ENCODE data around the gene F2. TPM values are rescaled to one million over a fixed set of nuclear protein-coding genes. Genes with fewer than 3 reads are reported as not detected.
"Not testable (repeated sequence)": the region's sequence is repeated elsewhere in the genome, so short reads cannot be mapped to it uniquely, and the experiment has no call there.

The F2 gene
- total RNA-seq = 1 to 10 TPM in 1 of 2 donors, under 1 TPM in 1; 0.89 to 1.5 TPM
- polyA plus RNA-seq (2013, experiment 1 of 2) = 0.93 TPM
- 0.62 TPM for polyA plus RNA-seq (2013, experiment 2 of 2)
- long read RNA-seq, experiment 1, partial matches to known transcripts = 0 of 1 reads
- long read RNA-seq, experiment 1, other reads (novel, unspliced or antisense) = 1 of 1 reads
- long read RNA-seq, experiment 2, partial matches to known transcripts = 1 of 1 reads
- long read RNA-seq, experiment 2, other reads (novel, unspliced or antisense) = 0 of 1 reads
- long read RNA-seq, experiment 3, transcript F2-201 (14 exons, 2,023 nt) = major isoform, 5 of 6 reads
- long read RNA-seq, experiment 3, partial matches to known transcripts = 1 of 6 reads
- long read RNA-seq, experiment 3, other reads (novel, unspliced or antisense) = 0 of 6 reads
- long read RNA-seq, experiment 4, partial matches to known transcripts = 0 of 2 reads
- long read RNA-seq, experiment 4, other reads (novel, unspliced or antisense) = 2 of 2 reads

DNA sequence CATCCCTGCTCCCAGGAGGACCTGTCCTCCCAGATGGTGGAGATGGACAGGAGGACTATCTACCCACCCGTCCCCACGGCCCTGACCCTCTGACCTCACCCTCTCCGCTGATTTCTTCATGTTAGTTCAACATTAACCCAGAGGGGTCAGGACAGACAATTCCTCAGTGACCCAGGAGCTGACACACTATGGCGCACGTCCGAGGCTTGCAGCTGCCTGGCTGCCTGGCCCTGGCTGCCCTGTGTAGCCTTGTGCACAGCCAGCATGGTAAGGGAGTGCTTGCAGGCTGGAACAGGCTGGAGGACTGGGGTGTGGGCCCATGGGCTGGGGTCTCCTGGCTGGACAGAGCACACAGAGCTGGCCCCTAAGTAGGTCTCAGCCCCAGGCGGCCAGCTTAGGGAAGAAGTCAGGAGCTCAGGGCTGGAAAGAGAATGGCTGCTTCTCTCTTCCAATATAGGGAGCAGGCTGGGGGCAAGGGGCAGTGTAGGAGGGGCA lies at the start of gene F2:
TSS of gene F2 (plus strand) at position 166 of the 495 bp plus-strand sequence. CDS start at position 189, 23 bp downstream.
- Mint-ChIP-seq H3K36me3 (ENCODE audit: low read depth) (no peaks in the 10 kb centered on the region), H3K9me3 (no peaks in the 10 kb centered on the region), H3K4me1 (peaks cover 15% of the 10 kb centered on the region), H3K27me3 (ENCODE audit: insufficient read depth) (no peaks in the 10 kb centered on the region), H3K4me3 (no peak within 1 kb of the TSS), H3K27ac (no peak within 1 kb of the TSS)
- DNase-seq = no peak
- WGBS, 2 experiments (ENCODE audit: insufficient coverage in 1 of 2, insufficient read length in 1 of 2) = 91 to 100% methylated on average over 2 to 7 of the region's 7 CpGs
- Histone ChIP-seq H3K4me1 (ENCODE audit: control insufficient read depth, insufficient read depth, low read length) (no peaks in the 10 kb centered on the region), H3K27ac (ENCODE audit: low read depth, low read length) (peak within 1 kb of the TSS; percentile 22), H3K4me3 (ENCODE audit: low read length) (no peak within 1 kb of the TSS), H3K9ac (ENCODE audit: extremely low read depth, low read length, poor library complexity, severe bottlenecking) (no peak within 1 kb of the TSS), H3K27me3 (ENCODE audit: control insufficient read depth, insufficient read depth, low read length, poor library complexity, severe bottlenecking) (no peaks in the 10 kb centered on the region), H3K9me3 (ENCODE audit: control insufficient read depth, low read length) (no peaks in the 10 kb centered on the region), H3K36me3 (ENCODE audit: control insufficient read depth, insufficient read depth, low read length) (no peaks in the 10 kb centered on the region)
- TF ChIP-seq, protein P1, sequence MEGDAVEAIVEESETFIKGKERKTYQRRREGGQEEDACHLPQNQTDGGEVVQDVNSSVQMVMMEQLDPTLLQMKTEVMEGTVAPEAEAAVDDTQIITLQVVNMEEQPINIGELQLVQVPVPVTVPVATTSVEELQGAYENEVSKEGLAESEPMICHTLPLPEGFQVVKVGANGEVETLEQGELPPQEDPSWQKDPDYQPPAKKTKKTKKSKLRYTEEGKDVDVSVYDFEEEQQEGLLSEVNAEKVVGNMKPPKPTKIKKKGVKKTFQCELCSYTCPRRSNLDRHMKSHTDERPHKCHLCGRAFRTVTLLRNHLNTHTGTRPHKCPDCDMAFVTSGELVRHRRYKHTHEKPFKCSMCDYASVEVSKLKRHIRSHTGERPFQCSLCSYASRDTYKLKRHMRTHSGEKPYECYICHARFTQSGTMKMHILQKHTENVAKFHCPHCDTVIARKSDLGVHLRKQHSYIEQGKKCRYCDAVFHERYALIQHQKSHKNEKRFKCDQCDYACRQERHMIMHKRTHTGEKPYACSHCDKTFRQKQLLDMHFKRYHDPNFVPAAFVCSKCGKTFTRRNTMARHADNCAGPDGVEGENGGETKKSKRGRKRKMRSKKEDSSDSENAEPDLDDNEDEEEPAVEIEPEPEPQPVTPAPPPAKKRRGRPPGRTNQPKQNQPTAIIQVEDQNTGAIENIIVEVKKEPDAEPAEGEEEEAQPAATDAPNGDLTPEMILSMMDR (conservative IDR thresholded peaks at IDR 0.05) = no peak

DNA sequence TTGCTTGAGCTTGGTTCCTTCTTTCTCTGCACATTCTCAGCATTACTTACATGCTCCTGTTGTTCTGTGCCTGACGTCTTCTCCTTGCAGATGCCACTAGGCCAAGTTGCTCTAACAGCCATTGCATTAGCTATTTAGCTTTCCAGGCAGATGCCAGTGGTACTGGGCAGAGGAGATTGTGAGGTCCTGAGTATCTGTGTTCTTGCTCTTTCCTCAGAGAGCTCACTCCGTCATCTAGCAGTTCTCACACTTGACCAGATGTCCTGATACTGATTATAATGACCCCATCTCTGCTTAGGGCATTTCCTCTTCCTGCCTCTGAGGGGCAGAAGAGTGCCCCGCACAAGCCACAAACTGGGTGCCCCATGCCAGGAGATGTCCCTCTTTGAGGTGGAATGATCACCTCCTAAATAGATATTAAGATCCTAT lies 49.3 kb upstream of the F2 start:
- Mint-ChIP-seq H3K4me1 (peaks cover 11% of the 10 kb centered on the region), H3K4me3 (no peak overlapping the region), H3K27me3 (ENCODE audit: insufficient read depth) (no peaks in the 10 kb centered on the region), H3K36me3 (ENCODE audit: low read depth) (peaks cover 72% of the 10 kb centered on the region), H3K9me3 (no peaks in the 10 kb centered on the region), H3K27ac (no peak overlapping the region)
- DNase-seq = peak; percentile 62
- peaks cover 12% of the 10 kb centered on the region for H3K4me1 ChIP-seq (ENCODE audit: control insufficient read depth, insufficient read depth, low read length)
- no peak overlapping the region for H3K4me3 ChIP-seq (ENCODE audit: low read length)
- H3K27ac ChIP-seq (ENCODE audit: low read depth, low read length) = no peak overlapping the region
- H3K36me3 ChIP-seq (ENCODE audit: control insufficient read depth, insufficient read depth, low read length) = peaks cover 82% of the 10 kb centered on the region
- TF ChIP-seq, protein P1 (conservative IDR thresholded peaks at IDR 0.05) = peak; percentile 72
- no peaks in the 10 kb centered on the region for H3K9me3 ChIP-seq (ENCODE audit: control insufficient read depth, low read length)
- H3K27me3 ChIP-seq (ENCODE audit: control insufficient read depth, insufficient read depth, low read length, poor library complexity, severe bottlenecking) = no peaks in the 10 kb centered on the region
- WGBS, 2 experiments (ENCODE audit: insufficient coverage in 1 of 2, insufficient read length in 1 of 2) = 83 to 88% methylated on average over 3 of the region's 3 CpGs
- no peak overlapping the region for H3K9ac ChIP-seq (ENCODE audit: extremely low read depth, low read length, poor library complexity, severe bottlenecking)

DNA sequence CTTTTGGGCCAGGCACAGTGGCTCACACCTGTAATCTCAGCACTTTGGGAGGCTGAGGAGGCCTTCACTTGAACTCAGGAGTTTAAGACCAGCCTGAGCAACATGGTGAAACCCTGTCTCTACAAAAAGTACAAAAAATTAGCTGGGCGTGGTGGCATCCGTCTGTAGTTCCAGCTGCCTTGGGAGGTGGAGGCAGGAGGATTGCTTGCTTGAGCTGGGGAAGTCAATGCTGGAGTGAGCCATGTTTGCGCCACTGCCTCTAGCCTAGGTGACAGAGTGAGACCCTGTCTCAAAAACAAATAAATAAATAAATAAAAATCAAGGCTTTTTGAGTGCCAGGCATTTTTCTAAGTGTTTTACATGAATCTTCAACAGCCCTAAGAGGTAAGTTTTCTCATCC lies 48.5 kb upstream of the F2 start:
- H3K36me3 Mint-ChIP-seq (ENCODE audit: low read depth) = peaks cover 64% of the 10 kb centered on the region
- H3K27me3 ChIP-seq (ENCODE audit: control insufficient read depth, insufficient read depth, low read length, poor library complexity, severe bottlenecking); H3K9ac ChIP-seq (ENCODE audit: extremely low read depth, low read length, poor library complexity, severe bottlenecking); H3K27ac ChIP-seq (ENCODE audit: low read depth, low read length); H3K4me3 Mint-ChIP-seq; H3K27ac Mint-ChIP-seq; H3K9me3 ChIP-seq (ENCODE audit: control insufficient read depth, low read length); H3K27me3 Mint-ChIP-seq (ENCODE audit: insufficient read depth); H3K4me1 ChIP-seq (ENCODE audit: control insufficient read depth, insufficient read depth, low read length); H3K9me3 Mint-ChIP-seq; H3K4me3 ChIP-seq (ENCODE audit: low read length); DNase-seq: not testable (repeated sequence)
- H3K4me1 Mint-ChIP-seq = peaks cover 10% of the 10 kb centered on the region
- H3K36me3 ChIP-seq (ENCODE audit: control insufficient read depth, insufficient read depth, low read length) = peaks cover 77% of the 10 kb centered on the region
- 97 to 100% methylated on average over 2 to 3 of the region's 3 CpGs for WGBS, 2 experiments (ENCODE audit: insufficient coverage in 1 of 2, insufficient read length in 1 of 2)
